ENCODE measurements around the gene CCDC179.

Gene CCDC179

GRCh38 chr11:22860241-22860640 is at the start of gene CCDC179:
TSS of gene CCDC179 (minus strand) at chr11:22860474. CDS start at chr11:22860421, 53 bp downstream.
- DNase-seq (ENCODE audit: low read depth, low spot score), result no peak

- DNase-seq (ENCODE audit: low read depth, low spot score), result no peak
Observed at GRCh38 chr11:22903782-22904181, 43.5 kb upstream of the CCDC179 start.

GRCh38 chr11:22901603-22902002 is 41.3 kb upstream of the CCDC179 start:
- no peak for DNase-seq (ENCODE audit: low read depth, low spot score)

- DNase-seq (ENCODE audit: low read depth, low spot score), result no peak
Observed at GRCh38 chr11:22900764-22901486, 40.7 kb upstream of the CCDC179 start.

GRCh38 chr11:22898036-22898435 is 37.8 kb upstream of the CCDC179 start:
- no peak for DNase-seq (ENCODE audit: low read depth, low spot score)

- no peak for DNase-seq (ENCODE audit: low read depth, low spot score)
Observed at GRCh38 chr11:22890227-22890626, 30.0 kb upstream of the CCDC179 start.

- DNase-seq (ENCODE audit: low read depth, low spot score), result no peak
Observed at GRCh38 chr11:22884217-22884616, 23.9 kb upstream of the CCDC179 start.

- no peak for DNase-seq (ENCODE audit: low read depth, low spot score)
Observed at GRCh38 chr11:22879630-22880029, 19.4 kb upstream of the CCDC179 start.

- DNase-seq (ENCODE audit: low read depth, low spot score), result no peak
Observed at GRCh38 chr11:22878604-22879003, 18.3 kb upstream of the CCDC179 start.

GRCh38 chr11:22878039-22878438 is 17.8 kb upstream of the CCDC179 start:
- no peak for DNase-seq (ENCODE audit: low read depth, low spot score)

- peak; percentile 18 for DNase-seq (ENCODE audit: low read depth, low spot score)
Observed at GRCh38 chr11:22875869-22876473, 15.7 kb upstream of the CCDC179 start.

GRCh38 chr11:22869325-22869724 is 9.1 kb upstream of the CCDC179 start:
- DNase-seq (ENCODE audit: low read depth, low spot score), result no peak

- DNase-seq (ENCODE audit: low read depth, low spot score), result no peak
Observed at GRCh38 chr11:22859756-22860155, 518 bp downstream of the CCDC179 start.

GRCh38 chr11:22851477-22851876 is 8.8 kb downstream of the CCDC179 start:
- no peak for DNase-seq (ENCODE audit: low read depth, low spot score)

GRCh38 chr11:22846726-22847125 is 13.5 kb downstream of the CCDC179 start:
- no peak for DNase-seq (ENCODE audit: low read depth, low spot score)

- no peak for DNase-seq (ENCODE audit: low read depth, low spot score)
Observed at GRCh38 chr11:22832315-22833015, 27.8 kb downstream of the CCDC179 start.

- DNase-seq (ENCODE audit: low read depth, low spot score), result no peak
Observed at GRCh38 chr11:22830082-22830414, 30.2 kb downstream of the CCDC179 start.

GRCh38 chr11:22829231-22830081 is 30.8 kb downstream of the CCDC179 start, which contains the start of gene SVIP:
TSS of gene SVIP (minus strand) at chr11:22829801. CDS start at chr11:22829748, 53 bp downstream.
- DNase-seq (ENCODE audit: low read depth, low spot score), result peak; percentile 94

- DNase-seq (ENCODE audit: low read depth, low spot score), result no peak
Observed at GRCh38 chr11:22828373-22828772, 31.9 kb downstream of the CCDC179 start.

GRCh38 chr11:22822203-22822602 is 38.1 kb downstream of the CCDC179 start:
- DNase-seq (ENCODE audit: low read depth, low spot score), result no peak

- no peak for DNase-seq (ENCODE audit: low read depth, low spot score)
Observed at GRCh38 chr11:22809893-22810292, 50.4 kb downstream of the CCDC179 start.
